ENCODE results near the gene CRYL1.

CRYL1 gene

DNA sequence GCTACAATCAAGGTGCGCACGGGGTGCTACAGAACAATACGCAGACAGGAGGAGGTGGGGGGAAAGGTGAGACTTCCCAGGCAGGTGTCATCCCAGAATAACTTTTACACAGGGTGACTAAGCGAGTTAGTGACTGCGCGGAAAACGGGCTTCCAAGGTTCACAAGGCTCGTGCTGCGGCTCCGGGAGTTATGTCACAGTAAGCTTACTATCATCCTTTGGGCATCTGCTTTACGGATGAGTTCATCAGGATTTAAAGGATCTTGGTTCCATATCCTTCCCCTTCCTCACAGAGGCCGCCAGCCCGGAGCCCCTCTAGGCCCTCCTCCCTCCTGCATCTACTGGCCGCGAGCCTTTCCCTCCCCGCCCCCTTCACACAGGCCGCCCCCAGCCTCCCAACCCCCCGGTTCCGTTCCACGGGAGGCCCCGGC, 40.8 kb upstream of the CRYL1 start:
- H3K4me3 ChIP-seq (replicated peaks; ENCODE audit: insufficient read depth, low read length), result peak overlapping the region; percentile 60
- H3K27ac ChIP-seq (replicated peaks), result peak overlapping the region; percentile 95
- no peaks in the 10 kb centered on the region for H3K27me3 ChIP-seq (ENCODE audit: insufficient read depth, poor library complexity, severe bottlenecking)
- TF ChIP-seq SPI1 (IDR thresholded peaks at IDR 0.05; ENCODE audit: borderline replicate concordance, low read depth), result no peak
- TF ChIP-seq, protein P1, sequence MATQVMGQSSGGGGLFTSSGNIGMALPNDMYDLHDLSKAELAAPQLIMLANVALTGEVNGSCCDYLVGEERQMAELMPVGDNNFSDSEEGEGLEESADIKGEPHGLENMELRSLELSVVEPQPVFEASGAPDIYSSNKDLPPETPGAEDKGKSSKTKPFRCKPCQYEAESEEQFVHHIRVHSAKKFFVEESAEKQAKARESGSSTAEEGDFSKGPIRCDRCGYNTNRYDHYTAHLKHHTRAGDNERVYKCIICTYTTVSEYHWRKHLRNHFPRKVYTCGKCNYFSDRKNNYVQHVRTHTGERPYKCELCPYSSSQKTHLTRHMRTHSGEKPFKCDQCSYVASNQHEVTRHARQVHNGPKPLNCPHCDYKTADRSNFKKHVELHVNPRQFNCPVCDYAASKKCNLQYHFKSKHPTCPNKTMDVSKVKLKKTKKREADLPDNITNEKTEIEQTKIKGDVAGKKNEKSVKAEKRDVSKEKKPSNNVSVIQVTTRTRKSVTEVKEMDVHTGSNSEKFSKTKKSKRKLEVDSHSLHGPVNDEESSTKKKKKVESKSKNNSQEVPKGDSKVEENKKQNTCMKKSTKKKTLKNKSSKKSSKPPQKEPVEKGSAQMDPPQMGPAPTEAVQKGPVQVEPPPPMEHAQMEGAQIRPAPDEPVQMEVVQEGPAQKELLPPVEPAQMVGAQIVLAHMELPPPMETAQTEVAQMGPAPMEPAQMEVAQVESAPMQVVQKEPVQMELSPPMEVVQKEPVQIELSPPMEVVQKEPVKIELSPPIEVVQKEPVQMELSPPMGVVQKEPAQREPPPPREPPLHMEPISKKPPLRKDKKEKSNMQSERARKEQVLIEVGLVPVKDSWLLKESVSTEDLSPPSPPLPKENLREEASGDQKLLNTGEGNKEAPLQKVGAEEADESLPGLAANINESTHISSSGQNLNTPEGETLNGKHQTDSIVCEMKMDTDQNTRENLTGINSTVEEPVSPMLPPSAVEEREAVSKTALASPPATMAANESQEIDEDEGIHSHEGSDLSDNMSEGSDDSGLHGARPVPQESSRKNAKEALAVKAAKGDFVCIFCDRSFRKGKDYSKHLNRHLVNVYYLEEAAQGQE (IDR thresholded peaks at IDR 0.05; ENCODE audit: insufficient replicate concordance, low read depth), result no peak
- TF ChIP-seq, protein P2, sequence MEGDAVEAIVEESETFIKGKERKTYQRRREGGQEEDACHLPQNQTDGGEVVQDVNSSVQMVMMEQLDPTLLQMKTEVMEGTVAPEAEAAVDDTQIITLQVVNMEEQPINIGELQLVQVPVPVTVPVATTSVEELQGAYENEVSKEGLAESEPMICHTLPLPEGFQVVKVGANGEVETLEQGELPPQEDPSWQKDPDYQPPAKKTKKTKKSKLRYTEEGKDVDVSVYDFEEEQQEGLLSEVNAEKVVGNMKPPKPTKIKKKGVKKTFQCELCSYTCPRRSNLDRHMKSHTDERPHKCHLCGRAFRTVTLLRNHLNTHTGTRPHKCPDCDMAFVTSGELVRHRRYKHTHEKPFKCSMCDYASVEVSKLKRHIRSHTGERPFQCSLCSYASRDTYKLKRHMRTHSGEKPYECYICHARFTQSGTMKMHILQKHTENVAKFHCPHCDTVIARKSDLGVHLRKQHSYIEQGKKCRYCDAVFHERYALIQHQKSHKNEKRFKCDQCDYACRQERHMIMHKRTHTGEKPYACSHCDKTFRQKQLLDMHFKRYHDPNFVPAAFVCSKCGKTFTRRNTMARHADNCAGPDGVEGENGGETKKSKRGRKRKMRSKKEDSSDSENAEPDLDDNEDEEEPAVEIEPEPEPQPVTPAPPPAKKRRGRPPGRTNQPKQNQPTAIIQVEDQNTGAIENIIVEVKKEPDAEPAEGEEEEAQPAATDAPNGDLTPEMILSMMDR (IDR thresholded peaks at IDR 0.05; ENCODE audit: insufficient read depth, low read length), result no peak
- TF ChIP-seq POLR2AphosphoS5 (IDR thresholded peaks at IDR 0.05; ENCODE audit: low read depth), result no peak
- TF ChIP-seq GABPA (IDR thresholded peaks at IDR 0.05; ENCODE audit: low read depth), result no peak
- no peak for DNase-seq (ENCODE audit: low read depth in 1 of 2, low spot score in 1 of 2)

DNA sequence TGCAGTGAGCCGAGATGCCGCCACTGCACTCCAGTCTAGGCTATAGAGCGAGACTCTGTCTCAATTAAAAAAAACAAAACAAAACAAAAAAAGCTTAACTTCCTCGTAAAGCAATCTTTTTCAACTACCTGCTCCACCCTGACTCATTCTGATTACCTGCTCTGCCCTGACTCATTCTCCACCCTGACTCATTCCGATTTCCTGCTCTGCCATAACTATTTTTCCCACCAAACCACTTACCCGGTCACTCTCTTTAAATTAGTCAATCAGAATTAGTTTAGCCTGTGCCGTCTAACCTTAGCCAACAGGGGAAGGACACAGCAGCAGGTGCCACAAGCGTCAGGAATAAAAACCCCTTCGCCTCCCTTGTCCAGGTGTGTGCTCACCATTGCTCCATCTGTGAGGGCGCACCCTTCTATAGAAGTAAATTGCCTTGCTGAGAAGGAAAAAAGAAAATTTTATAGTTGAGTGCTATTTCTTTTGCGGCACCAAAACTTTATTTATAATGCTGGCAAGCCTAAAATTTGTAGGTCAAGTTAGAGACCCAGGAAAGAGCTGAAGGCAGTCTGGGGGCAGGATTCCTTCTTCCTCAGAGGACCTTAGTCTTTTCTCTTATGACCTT, 39.6 kb upstream of the CRYL1 start:
- TF ChIP-seq POLR2AphosphoS5 (IDR thresholded peaks at IDR 0.05; ENCODE audit: low read depth) (no peak), SPI1 (IDR thresholded peaks at IDR 0.05; ENCODE audit: borderline replicate concordance, low read depth) (no peak), GABPA (IDR thresholded peaks at IDR 0.05; ENCODE audit: low read depth) (no peak)
- TF ChIP-seq, protein P1 (IDR thresholded peaks at IDR 0.05; ENCODE audit: insufficient replicate concordance, low read depth), result no peak
- TF ChIP-seq, protein P2 (IDR thresholded peaks at IDR 0.05; ENCODE audit: insufficient read depth, low read length), result no peak
- H3K27ac ChIP-seq (replicated peaks), result no peak overlapping the region
- no peak for DNase-seq (ENCODE audit: low read depth in 1 of 2, low spot score in 1 of 2)
- no peak overlapping the region for H3K4me3 ChIP-seq (replicated peaks; ENCODE audit: insufficient read depth, low read length)
- H3K27me3 ChIP-seq (ENCODE audit: insufficient read depth, poor library complexity, severe bottlenecking), result no peaks in the 10 kb centered on the region

DNA sequence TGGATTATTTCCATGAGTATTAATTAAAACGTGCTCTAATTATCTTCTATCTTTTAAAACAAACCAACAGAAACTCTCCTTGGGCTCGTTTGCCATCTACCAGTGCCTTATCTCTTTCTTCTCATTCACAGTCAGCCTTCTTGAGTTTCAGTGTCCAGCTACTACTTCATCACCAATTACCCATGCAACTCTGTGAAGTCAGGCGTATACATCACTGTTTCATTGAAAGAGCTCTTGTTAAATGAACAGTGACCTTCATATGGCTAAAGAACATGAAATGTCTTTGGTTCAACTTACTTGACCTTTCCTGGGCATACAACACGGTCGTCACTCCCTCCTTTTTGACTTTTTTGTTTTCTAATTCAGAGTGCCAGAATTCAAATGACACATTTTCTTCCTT, 36.1 kb upstream of the CRYL1 start:
- H3K4me3 ChIP-seq (replicated peaks; ENCODE audit: insufficient read depth, low read length), result no peak overlapping the region
- no peaks in the 10 kb centered on the region for H3K27me3 ChIP-seq (ENCODE audit: insufficient read depth, poor library complexity, severe bottlenecking)
- no peak overlapping the region for H3K27ac ChIP-seq (replicated peaks)
- DNase-seq (ENCODE audit: low read depth in 1 of 2, low spot score in 1 of 2), result no peak
- TF ChIP-seq, protein P2 (IDR thresholded peaks at IDR 0.05; ENCODE audit: insufficient read depth, low read length), result no peak
- TF ChIP-seq POLR2AphosphoS5 (IDR thresholded peaks at IDR 0.05; ENCODE audit: low read depth), result no peak
- TF ChIP-seq GABPA (IDR thresholded peaks at IDR 0.05; ENCODE audit: low read depth), result no peak
- TF ChIP-seq, protein P1 (IDR thresholded peaks at IDR 0.05; ENCODE audit: insufficient replicate concordance, low read depth), result no peak
- TF ChIP-seq SPI1 (IDR thresholded peaks at IDR 0.05; ENCODE audit: borderline replicate concordance, low read depth), result no peak
